Upper lobe of right lung (tissue), 1 donor: ENCODE measurements around the gene TP53AIP1. TPM values are rescaled to one million over a fixed set of nuclear protein-coding genes. Genes with fewer than 3 reads are reported as not detected.

ENCODE experiments used
- ATAC-seq: fragments of 200-7000 bp; cut with Tn5 transposase; one replicate; pipeline ENCODE4 v1.9.1; 2020; ENCODE audit warnings: mild to moderate bottlenecking, moderate library complexity
- DNase-seq: peaks from one replicate; pipeline ENCODE4 v3.0.0-alpha.2; 2020
- H3K27ac ChIP-seq: fragments of 200-600 bp; one replicate; pipeline ENCODE4 v1.8.0; 2022
- H3K27me3 ChIP-seq: fragments of 200-600 bp; one replicate; pipeline ENCODE4 v1.8.0; 2022; ENCODE audit warnings: mild to moderate bottlenecking
- H3K36me3 ChIP-seq: fragments of 200-600 bp; one replicate; pipeline ENCODE4 v1.8.0; 2022
- H3K4me1 ChIP-seq: fragments of 200-600 bp; one replicate; pipeline ENCODE4 v1.8.0; 2022
- H3K4me3 ChIP-seq: fragments of 200-600 bp; one replicate; pipeline ENCODE4 v1.8.0; 2022; ENCODE audit warnings: mild to moderate bottlenecking
- H3K9me3 ChIP-seq: fragments of 200-600 bp; one replicate; pipeline ENCODE4 v1.8.0; 2022
- intact Hi-C: fragments of 100-400 bp; cut with DNase I; formaldehyde crosslinking; loops from one replicate; pipeline ENCODE4 v1.11.0; 2022
- total RNA-seq: library from RNA; stranded (reverse); fragmentation: NEBNext Ultra II Directional; extraction: Animal tissue kit (Norgen Biotek cat#: 25700); gene quantifications from one replicate; pipeline ENCODE4 v1.2.1, GENCODE V29; 2021
- TF ChIP-seq, protein P1 (sequence below): fragments of 200-600 bp; IDR thresholded peaks from one replicate; pipeline ENCODE4 v1.8.0; 2022; ENCODE audit warnings: antibody characterized with exemption
- donor health status: DM: no; HTN: yes; CAD: no; lungs with severe emphysema.

The TP53AIP1 gene
- total RNA-seq, 1 donor from 2014 or later: not detected

- no peaks in the 10 kb centered on the region for H3K9me3 ChIP-seq
- H3K36me3 ChIP-seq: no peaks in the 10 kb centered on the region
- H3K27me3 ChIP-seq: no peaks in the 10 kb centered on the region
- H3K4me3 ChIP-seq: no peak overlapping the region
- intact Hi-C loops: no loop called here
- no peak overlapping the region for H3K27ac ChIP-seq
- TF ChIP-seq, protein P1, sequence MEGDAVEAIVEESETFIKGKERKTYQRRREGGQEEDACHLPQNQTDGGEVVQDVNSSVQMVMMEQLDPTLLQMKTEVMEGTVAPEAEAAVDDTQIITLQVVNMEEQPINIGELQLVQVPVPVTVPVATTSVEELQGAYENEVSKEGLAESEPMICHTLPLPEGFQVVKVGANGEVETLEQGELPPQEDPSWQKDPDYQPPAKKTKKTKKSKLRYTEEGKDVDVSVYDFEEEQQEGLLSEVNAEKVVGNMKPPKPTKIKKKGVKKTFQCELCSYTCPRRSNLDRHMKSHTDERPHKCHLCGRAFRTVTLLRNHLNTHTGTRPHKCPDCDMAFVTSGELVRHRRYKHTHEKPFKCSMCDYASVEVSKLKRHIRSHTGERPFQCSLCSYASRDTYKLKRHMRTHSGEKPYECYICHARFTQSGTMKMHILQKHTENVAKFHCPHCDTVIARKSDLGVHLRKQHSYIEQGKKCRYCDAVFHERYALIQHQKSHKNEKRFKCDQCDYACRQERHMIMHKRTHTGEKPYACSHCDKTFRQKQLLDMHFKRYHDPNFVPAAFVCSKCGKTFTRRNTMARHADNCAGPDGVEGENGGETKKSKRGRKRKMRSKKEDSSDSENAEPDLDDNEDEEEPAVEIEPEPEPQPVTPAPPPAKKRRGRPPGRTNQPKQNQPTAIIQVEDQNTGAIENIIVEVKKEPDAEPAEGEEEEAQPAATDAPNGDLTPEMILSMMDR: no peak
- DNase-seq (no peak), ATAC-seq (no peak)
- peaks cover 34% of the 10 kb centered on the region for H3K4me1 ChIP-seq
Measured at GRCh38 chr11:128909438-128910125, 33.1 kb downstream of the TP53AIP1 start.

- ATAC-seq (peak; percentile 43), DNase-seq (no peak)
- intact Hi-C loops: no loop called here
- Histone ChIP-seq H3K9me3 (no peaks in the 10 kb centered on the region), H3K36me3 (no peaks in the 10 kb centered on the region), H3K4me3 (no peak overlapping the region), H3K27me3 (no peaks in the 10 kb centered on the region), H3K4me1 (peaks cover 40% of the 10 kb centered on the region), H3K27ac (no peak overlapping the region)
- TF ChIP-seq, protein P1: no peak
Measured at GRCh38 chr11:128908391-128909246, 34.1 kb downstream of the TP53AIP1 start.

- Histone ChIP-seq H3K27ac (no peak overlapping the region), H3K36me3 (no peaks in the 10 kb centered on the region), H3K4me3 (no peak overlapping the region), H3K27me3 (no peaks in the 10 kb centered on the region), H3K4me1 (peaks cover 40% of the 10 kb centered on the region), H3K9me3 (no peaks in the 10 kb centered on the region)
- DNase-seq (no peak), ATAC-seq (no peak)
- TF ChIP-seq, protein P1: no peak
- intact Hi-C loops: no loop called here
Measured at GRCh38 chr11:128907585-128907984, 35.1 kb downstream of the TP53AIP1 start.

DNA sequence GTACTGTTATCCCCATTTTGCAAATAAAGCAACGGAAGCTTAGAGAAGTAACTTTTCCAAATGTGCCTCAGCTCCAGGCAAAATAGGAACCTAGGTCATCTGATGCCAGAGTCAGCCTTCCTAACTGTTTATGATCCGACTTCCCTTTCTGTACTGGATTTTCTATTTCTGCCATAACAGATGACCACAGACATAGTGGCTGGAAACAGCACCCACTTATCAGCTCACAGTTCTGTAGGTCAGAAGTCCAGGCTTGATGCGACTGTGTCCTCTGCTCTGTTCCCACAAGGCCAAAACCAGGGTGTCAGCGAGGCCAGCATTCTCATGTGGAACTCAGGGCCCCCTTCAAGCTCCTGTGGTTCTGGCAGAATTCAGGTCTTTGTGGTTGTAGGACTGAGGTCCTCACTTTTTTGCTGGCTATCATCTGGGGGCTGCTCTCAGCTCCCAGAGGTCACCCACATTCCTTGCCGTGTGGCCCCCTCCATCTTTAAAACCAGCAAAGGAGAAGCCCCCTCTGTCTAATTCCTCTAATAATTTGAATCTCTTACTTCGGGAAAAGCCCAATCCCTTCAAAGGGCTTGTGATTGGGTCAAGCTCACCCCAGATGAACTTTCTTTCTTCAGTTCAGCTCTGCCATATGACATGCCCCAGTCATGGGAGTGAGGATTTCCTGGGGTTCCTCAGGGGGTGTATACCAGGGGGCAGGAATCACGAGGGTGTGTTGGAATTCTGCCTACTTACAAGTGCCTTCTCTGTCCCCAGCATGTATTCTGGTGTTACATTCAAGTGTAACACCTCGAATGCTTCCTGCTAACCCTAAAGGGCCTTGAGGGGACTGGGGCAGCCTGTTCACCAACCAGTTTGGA, 36.3 kb downstream of the TP53AIP1 start:
- Histone ChIP-seq H3K4me3 (peak overlapping the region; percentile 60), H3K36me3 (no peaks in the 10 kb centered on the region), H3K27me3 (no peaks in the 10 kb centered on the region), H3K4me1 (peaks cover 40% of the 10 kb centered on the region), H3K9me3 (no peaks in the 10 kb centered on the region), H3K27ac (peak overlapping the region; percentile 75)
- DNase-seq: no peak
- ATAC-seq: peak; percentile 51
- TF ChIP-seq, protein P1: no peak
- intact Hi-C loops: no loop called here

DNA sequence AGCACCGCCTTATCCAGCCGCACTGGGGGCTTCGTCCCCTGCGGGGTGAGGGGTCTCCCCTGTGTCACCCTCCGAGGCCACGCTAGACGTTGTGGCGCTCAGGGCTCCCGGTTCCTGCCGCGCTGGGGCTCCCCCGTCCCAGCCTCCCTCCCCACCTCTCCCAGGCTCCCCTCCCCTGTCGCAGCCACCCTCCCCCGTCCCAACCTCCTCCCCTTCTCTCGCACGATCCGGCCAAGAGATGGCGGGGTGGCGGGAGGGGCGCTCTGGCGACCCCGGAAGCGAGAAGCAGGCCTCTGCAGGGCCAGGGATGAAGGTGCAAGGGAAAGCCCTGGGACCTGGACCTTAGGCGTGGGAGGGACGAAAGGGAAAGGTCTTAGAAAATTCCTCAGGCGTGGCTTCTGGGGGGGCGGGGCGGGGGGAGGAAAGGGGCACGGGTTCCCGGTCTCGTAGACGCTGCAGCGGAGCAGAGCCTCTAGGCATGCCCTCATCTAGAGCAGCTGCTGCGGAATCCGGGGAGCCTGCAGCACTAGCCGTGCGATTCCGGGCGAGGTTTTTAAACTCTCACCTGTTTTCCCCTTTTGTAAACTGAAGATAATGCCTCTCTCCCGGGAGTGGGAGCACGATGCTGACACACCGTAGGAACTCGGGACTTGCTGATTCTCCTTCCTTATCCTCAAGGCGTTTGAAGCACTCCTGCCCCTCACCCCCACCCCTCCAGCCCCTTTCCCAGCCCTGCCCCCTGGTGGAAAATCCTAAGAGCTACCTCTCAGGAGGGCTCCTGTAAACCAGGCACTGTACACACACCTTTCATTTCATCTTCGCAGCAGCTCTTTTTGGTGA, 37.1 kb downstream of the TP53AIP1 start:
- Histone ChIP-seq H3K4me3 (peak overlapping the region; percentile 60), H3K4me1 (peaks cover 40% of the 10 kb centered on the region), H3K27ac (peak overlapping the region; percentile 75), H3K27me3 (no peaks in the 10 kb centered on the region), H3K9me3 (no peaks in the 10 kb centered on the region), H3K36me3 (no peaks in the 10 kb centered on the region)
- DNase-seq (peak; percentile 78), ATAC-seq (peak; percentile 75)
- intact Hi-C loops: no loop called here
- TF ChIP-seq, protein P1: peak; percentile 46
